Neural progenitor cell (in vitro differentiated cells): Measurements from ENCODE around the gene SUSD2. TPM values are rescaled to one million over a fixed set of nuclear protein-coding genes. Genes with fewer than 3 reads are reported as not detected.

Source experiments
- DNase-seq: peaks from one replicate; pipeline ENCODE4 v3.0.0-alpha.2; 2016; ENCODE audit warnings: low spot score
- H2AFZ ChIP-seq: fragments of 200-600 bp; sonication (generic); replicated peaks from 2 replicates; pipeline ENCODE4 v1.6.1; 2016; ENCODE audit warnings: antibody characterized with exemption
- H3F3A ChIP-seq: fragments of 200-600 bp; sonication (generic); 2 replicates; pipeline ENCODE4 v1.6.1; 2016; ENCODE audit warnings: antibody characterized with exemption, low read depth
- H3K27ac ChIP-seq: fragments of 200-600 bp; sonication (generic); 2 replicates; pipeline ENCODE4 v1.5.1; 2016; ENCODE audit warnings: mild to moderate bottlenecking
- H3K27me3 ChIP-seq: fragments of 200-600 bp; sonication (generic); 2 replicates; pipeline ENCODE4 v1.6.1; 2016; ENCODE audit warnings: mild to moderate bottlenecking, moderate library complexity
- H3K36me3 ChIP-seq: fragments of 200-600 bp; sonication (generic); 2 replicates; pipeline ENCODE4 v1.5.1; 2016
- H3K4me1 ChIP-seq: fragments of 200-600 bp; sonication (generic); 2 replicates; pipeline ENCODE4 v1.6.1; 2016; ENCODE audit warnings: mixed run types
- H3K4me2 ChIP-seq: fragments of 200-600 bp; sonication (generic); 2 replicates; pipeline ENCODE4 v1.6.1; 2016
- H3K4me3 ChIP-seq: fragments of 200-600 bp; sonication (generic); 2 replicates; pipeline ENCODE4 v1.5.1; 2016
- H3K79me2 ChIP-seq: fragments of 200-600 bp; sonication (generic); 2 replicates; pipeline ENCODE4 v1.6.1; 2016; ENCODE audit warnings: low read depth
- H3K9ac ChIP-seq: fragments of 200-600 bp; sonication (generic); 2 replicates; pipeline ENCODE4 v1.6.1; 2016
- H3K9me3 ChIP-seq: fragments of 200-600 bp; sonication (generic); 2 replicates; pipeline ENCODE4 v1.5.1; 2016; ENCODE audit warnings: low read depth
- H4K20me1 ChIP-seq: fragments of 200-600 bp; sonication (generic); 2 replicates; pipeline ENCODE4 v1.6.1; 2016; ENCODE audit warnings: low read depth
- H3K27ac Mint-ChIP-seq: 3 replicates; pipeline ENCODE4 v1.8.0; 2021; ENCODE audit warnings: mixed read lengths
- H3K27me3 Mint-ChIP-seq: 2 replicates; pipeline ENCODE4 v1.8.0; 2022; ENCODE audit warnings: low read depth, mild to moderate bottlenecking, inconsistent platforms, moderate library complexity, mixed read lengths; ENCODE audit not compliant: insufficient read depth
- H3K36me3 Mint-ChIP-seq: 3 replicates; pipeline ENCODE4 v1.8.0; 2021; ENCODE audit warnings: mixed read lengths
- H3K4me1 Mint-ChIP-seq: 3 replicates; pipeline ENCODE4 v1.8.0; 2021; ENCODE audit warnings: mixed read lengths
- H3K4me3 Mint-ChIP-seq: 3 replicates; pipeline ENCODE4 v1.8.0; 2021; ENCODE audit warnings: mild to moderate bottlenecking, moderate library complexity, mixed read lengths
- H3K9me3 Mint-ChIP-seq: 3 replicates; pipeline ENCODE4 v1.8.0; 2020; ENCODE audit warnings: mixed read lengths
- EZH2 ChIP-seq: fragments of 200-600 bp; sonication (generic); IDR thresholded peaks from 2 replicates; pipeline ENCODE4 v1.6.1; 2017; ENCODE audit warnings: antibody characterized with exemption, mild to moderate bottlenecking, moderate library complexity
- EZH2phosphoT487 ChIP-seq: fragments of 200-600 bp; sonication (generic); IDR thresholded peaks from 2 replicates; pipeline ENCODE4 v1.6.1; 2017; ENCODE audit warnings: antibody characterized with exemption
- total RNA-seq: library from RNA; depleted of rRNA; stranded (reverse); fragments of >200 nt; gene quantifications from 2 replicates; pipeline ENCODE4 v1.2.3, GENCODE V29; 2015; ENCODE audit warnings: low replicate concordance
- TF ChIP-seq, protein P1 (sequence below): fragments of 200-600 bp; sonication (generic); IDR thresholded peaks from 2 replicates; pipeline ENCODE4 v1.5.1; 2017; ENCODE audit warnings: antibody characterized with exemption, mild to moderate bottlenecking

The SUSD2 gene
- total RNA-seq, 1 donor from 2014 or later, result 0.02 TPM

DNA sequence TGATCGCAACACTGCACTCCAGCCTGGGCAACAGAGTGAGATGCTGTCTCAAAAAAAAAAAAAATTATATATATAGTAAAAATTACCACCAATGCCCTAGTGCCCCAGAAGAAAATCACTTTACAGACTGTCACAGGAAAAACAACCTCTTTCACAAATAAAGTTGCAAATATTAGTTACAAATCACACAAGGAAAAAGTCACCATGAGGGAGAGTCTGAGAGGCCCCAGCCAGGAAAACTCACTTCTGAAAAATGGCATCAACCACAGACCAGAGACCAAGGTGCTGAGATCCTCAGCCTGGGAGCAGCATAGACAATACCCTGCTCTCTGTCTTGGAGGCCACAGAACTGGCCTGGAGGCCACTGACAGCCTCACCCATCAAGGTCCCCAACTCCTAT is 43.2 kb downstream of the SUSD2 start:
- Histone ChIP-seq H2AFZ (no peak overlapping the region), H3K9ac (no peak overlapping the region), H3K79me2 (no peaks in the 10 kb centered on the region), H3K4me1 (no peaks in the 10 kb centered on the region), H3K27ac (no peak overlapping the region), H3K27me3 (no peaks in the 10 kb centered on the region), H3K36me3 (no peaks in the 10 kb centered on the region), H4K20me1 (no peaks in the 10 kb centered on the region), H3K4me3 (no peak overlapping the region), H3K4me2 (no peak overlapping the region), H3K9me3 (no peaks in the 10 kb centered on the region), H3F3A (no peaks in the 10 kb centered on the region)
- TF ChIP-seq, protein P1, sequence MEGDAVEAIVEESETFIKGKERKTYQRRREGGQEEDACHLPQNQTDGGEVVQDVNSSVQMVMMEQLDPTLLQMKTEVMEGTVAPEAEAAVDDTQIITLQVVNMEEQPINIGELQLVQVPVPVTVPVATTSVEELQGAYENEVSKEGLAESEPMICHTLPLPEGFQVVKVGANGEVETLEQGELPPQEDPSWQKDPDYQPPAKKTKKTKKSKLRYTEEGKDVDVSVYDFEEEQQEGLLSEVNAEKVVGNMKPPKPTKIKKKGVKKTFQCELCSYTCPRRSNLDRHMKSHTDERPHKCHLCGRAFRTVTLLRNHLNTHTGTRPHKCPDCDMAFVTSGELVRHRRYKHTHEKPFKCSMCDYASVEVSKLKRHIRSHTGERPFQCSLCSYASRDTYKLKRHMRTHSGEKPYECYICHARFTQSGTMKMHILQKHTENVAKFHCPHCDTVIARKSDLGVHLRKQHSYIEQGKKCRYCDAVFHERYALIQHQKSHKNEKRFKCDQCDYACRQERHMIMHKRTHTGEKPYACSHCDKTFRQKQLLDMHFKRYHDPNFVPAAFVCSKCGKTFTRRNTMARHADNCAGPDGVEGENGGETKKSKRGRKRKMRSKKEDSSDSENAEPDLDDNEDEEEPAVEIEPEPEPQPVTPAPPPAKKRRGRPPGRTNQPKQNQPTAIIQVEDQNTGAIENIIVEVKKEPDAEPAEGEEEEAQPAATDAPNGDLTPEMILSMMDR, result no peak
- no peak for TF ChIP-seq EZH2phosphoT487
- TF ChIP-seq EZH2, result no peak
- H3K4me3 Mint-ChIP-seq, result no peak overlapping the region
- H3K36me3 Mint-ChIP-seq, result no peaks in the 10 kb centered on the region
- peaks cover 4% of the 10 kb centered on the region for H3K27me3 Mint-ChIP-seq
- H3K9me3 Mint-ChIP-seq, result peaks cover 8% of the 10 kb centered on the region
- no peaks in the 10 kb centered on the region for H3K4me1 Mint-ChIP-seq
- DNase-seq, result no peak
- H3K27ac Mint-ChIP-seq, result no peak overlapping the region

DNA sequence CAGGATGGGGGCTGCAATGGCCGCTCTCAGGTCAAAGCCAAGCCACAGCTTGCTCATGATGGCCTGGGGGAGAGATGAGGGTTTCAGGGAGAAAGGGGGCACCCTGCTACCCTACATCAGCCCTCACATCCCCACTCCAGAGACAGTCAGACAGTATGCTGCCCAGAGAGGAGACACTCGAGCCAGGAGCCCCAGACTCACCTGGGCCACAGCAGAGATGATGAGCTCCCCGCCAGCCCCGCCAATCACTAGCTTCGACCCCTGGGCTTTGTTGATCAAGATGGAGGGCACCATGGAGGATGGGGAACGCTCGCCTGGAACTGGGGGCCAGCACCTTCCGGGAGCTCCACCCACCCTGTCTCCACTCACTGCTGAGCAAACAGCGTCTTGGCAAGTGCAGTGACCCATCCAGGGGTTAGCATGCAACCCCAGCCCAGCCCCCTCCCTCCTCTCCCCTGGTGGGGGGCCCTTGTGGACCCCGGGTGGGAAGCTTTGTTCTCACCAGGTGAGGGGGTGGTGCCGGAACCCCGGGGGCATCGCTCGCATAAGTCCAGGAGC is 43.8 kb downstream of the SUSD2 start:
- Mint-ChIP-seq H3K4me3 (no peak overlapping the region), H3K36me3 (no peaks in the 10 kb centered on the region), H3K27me3 (peaks cover 4% of the 10 kb centered on the region), H3K9me3 (peaks cover 8% of the 10 kb centered on the region), H3K4me1 (no peaks in the 10 kb centered on the region), H3K27ac (no peak overlapping the region)
- Histone ChIP-seq H3K4me3 (no peak overlapping the region), H3K27ac (no peak overlapping the region), H3K4me1 (no peaks in the 10 kb centered on the region), H3K9ac (no peak overlapping the region), H3K79me2 (no peaks in the 10 kb centered on the region), H3F3A (no peaks in the 10 kb centered on the region), H3K4me2 (no peak overlapping the region), H3K27me3 (no peaks in the 10 kb centered on the region), H3K36me3 (no peaks in the 10 kb centered on the region), H2AFZ (no peak overlapping the region), H4K20me1 (no peaks in the 10 kb centered on the region), H3K9me3 (no peaks in the 10 kb centered on the region)
- TF ChIP-seq EZH2phosphoT487, result no peak
- TF ChIP-seq, protein P1, result no peak
- TF ChIP-seq EZH2, result no peak
- DNase-seq, result no peak

DNA sequence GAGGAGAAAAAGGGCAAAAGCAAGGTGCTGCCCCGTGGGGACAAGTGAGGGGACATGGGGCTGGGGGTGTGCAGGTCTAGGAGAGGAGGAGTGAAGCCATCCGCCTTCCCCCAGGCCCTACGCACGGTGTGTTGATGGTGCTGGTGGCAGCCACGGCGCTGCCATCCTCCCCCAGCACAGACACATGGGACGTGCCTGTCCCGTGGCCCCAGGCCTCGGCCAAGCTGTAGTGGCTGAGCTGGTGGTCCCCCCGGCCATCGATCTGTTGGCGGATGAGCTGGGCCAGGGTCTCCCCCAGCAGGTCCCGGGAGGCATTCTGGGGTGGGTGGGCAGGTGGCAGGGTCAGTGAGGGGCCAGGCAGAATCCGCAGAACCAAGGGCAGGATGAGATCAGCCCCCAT is 44.7 kb downstream of the SUSD2 start:
- DNase-seq, result no peak
- Histone ChIP-seq H2AFZ (no peak overlapping the region), H3K9me3 (no peaks in the 10 kb centered on the region), H3K4me3 (no peak overlapping the region), H3K27ac (no peak overlapping the region), H3K9ac (no peak overlapping the region), H3K4me1 (peaks cover 5% of the 10 kb centered on the region), H4K20me1 (no peaks in the 10 kb centered on the region), H3F3A (no peaks in the 10 kb centered on the region), H3K4me2 (no peak overlapping the region), H3K27me3 (no peaks in the 10 kb centered on the region), H3K79me2 (no peaks in the 10 kb centered on the region), H3K36me3 (no peaks in the 10 kb centered on the region)
- H3K4me1 Mint-ChIP-seq, result peaks cover 2% of the 10 kb centered on the region
- TF ChIP-seq EZH2 (no peak), EZH2phosphoT487 (no peak)
- TF ChIP-seq, protein P1, result no peak
- no peak overlapping the region for H3K4me3 Mint-ChIP-seq
- no peak overlapping the region for H3K27ac Mint-ChIP-seq
- no peaks in the 10 kb centered on the region for H3K36me3 Mint-ChIP-seq
- H3K9me3 Mint-ChIP-seq, result peaks cover 8% of the 10 kb centered on the region
- H3K27me3 Mint-ChIP-seq, result peaks cover 4% of the 10 kb centered on the region
